SU-DHL-6 (cell line): Measurements from ENCODE around the gene ABL2.

Experiments used
- CTCF ChIP-seq: fragments of 200-600 bp; sonication (generic); IDR thresholded peaks from one replicate; pipeline ENCODE4 v1.5.1; 2017; ENCODE audit warnings: antibody characterized with exemption, mild to moderate bottlenecking, low read length, moderate library complexity; ENCODE audit not compliant: insufficient read depth, poor library complexity, severe bottlenecking
- EZH2phosphoT487 ChIP-seq: fragments of 200-600 bp; sonication (generic), shearing (Covaris generic); conservative IDR thresholded peaks from 2 replicates; pipeline ENCODE4 v1.6.1; 2018; ENCODE audit warnings: mild to moderate bottlenecking, antibody characterized with exemption, low read length, moderate library complexity, mixed read lengths

GRCh38 chr1:179129702-179130473 lies 99.6 kb downstream of the ABL2 start:
- TF ChIP-seq CTCF, result no peak
- TF ChIP-seq EZH2phosphoT487, result no peak
